K562 (cell line): ENCODE measurements around the gene BZW2. TPM values are rescaled to one million over a fixed set of nuclear protein-coding genes. Genes with fewer than 3 reads are reported as not detected.
A peak's percentile ranks its signal among the peaks of the same experiment; 100 is the strongest.

Source experiments
- ATF4 ChIP-seq: fragments of 450-650 bp; formaldehyde crosslinking; IDR thresholded peaks from 2 replicates; pipeline ENCODE4 v1.4.0; 2022; ENCODE audit warnings: mild to moderate bottlenecking, moderate library complexity
- CBX3 ChIP-seq, 2 experiments: IDR thresholded peaks; 1 replicate in 1 of 2; 2 replicates in 1 of 2; pipeline ENCODE4 v1.6.1; 2012; ENCODE audit warnings: inconsistent platforms in 2 of 2, low read length in 2 of 2, borderline replicate concordance in 1 of 2, control low read depth in 1 of 2
- DPF2 ChIP-seq: fragments of 450-650 bp; IDR thresholded peaks from 2 replicates; pipeline ENCODE4 v1.6.1; 2016
- E2F3 ChIP-seq: fragments of 250-450 bp; sonication (Bioruptor Pico); IDR thresholded peaks from 2 replicates; pipeline ENCODE4 v1.4.0; 2020; ENCODE audit warnings: mild to moderate bottlenecking
- E2F4 ChIP-seq: sonication (generic); formaldehyde crosslinking; IDR thresholded peaks from 2 replicates; pipeline ENCODE4 v1.8.0; 2022; ENCODE audit warnings: mild to moderate bottlenecking, low read depth, missing genetic modification reagents
- E2F5 ChIP-seq: sonication (generic); formaldehyde crosslinking; IDR thresholded peaks from 2 replicates; pipeline ENCODE4 v1.8.0; 2022; ENCODE audit warnings: mild to moderate bottlenecking, missing genetic modification reagents
- GABPB1 ChIP-seq: sonication (generic); formaldehyde crosslinking; IDR thresholded peaks from 2 replicates; pipeline ENCODE4 v1.8.0; 2022; ENCODE audit warnings: mild to moderate bottlenecking, missing genetic modification reagents
- HDAC2 ChIP-seq: fragments of 450-650 bp; IDR thresholded peaks from 2 replicates; pipeline ENCODE4 v1.6.1; 2016; ENCODE audit warnings: mild to moderate bottlenecking
- HMG20A ChIP-seq: fragments of 450-650 bp; formaldehyde crosslinking; conservative IDR thresholded peaks from 2 replicates; pipeline ENCODE4 v1.4.0; 2020; ENCODE audit warnings: mild to moderate bottlenecking, mixed read lengths
- KHSRP ChIP-seq: fragments of 450-650 bp; IDR thresholded peaks from 2 replicates; pipeline ENCODE4 v1.6.1; 2017
- MED1 ChIP-seq: sonication (generic); formaldehyde crosslinking; IDR thresholded peaks from 2 replicates; pipeline ENCODE4 v1.8.1; 2023; ENCODE audit warnings: missing genetic modification reagents, borderline replicate concordance
- POLR2AphosphoS2 ChIP-seq: IDR thresholded peaks from 2 replicates; pipeline ENCODE4 v1.6.1; 2012; ENCODE audit warnings: low read length, improper control_type of control experiment
- POLR2H ChIP-seq: IDR thresholded peaks from 2 replicates; pipeline ENCODE4 v1.6.1; 2016; ENCODE audit warnings: missing genetic modification characterization, low read depth, mild to moderate bottlenecking, control low read depth, missing compliant biosample characterization, moderate library complexity
- POLR3A ChIP-seq: IDR thresholded peaks from 2 replicates; pipeline ENCODE4 v1.6.1; 2011; ENCODE audit warnings: borderline replicate concordance, mild to moderate bottlenecking, moderate library complexity; ENCODE audit not compliant: insufficient read length, insufficient read depth; ENCODE audit errors: extremely low read depth
- RBM22 ChIP-seq: fragments of 200-400 bp; formaldehyde crosslinking; IDR thresholded peaks from 2 replicates; pipeline ENCODE4 v1.6.1; 2018; ENCODE audit warnings: low read length, low read depth; ENCODE audit not compliant: poor library complexity, severe bottlenecking
- U2AF1 ChIP-seq: fragments of 200-400 bp; formaldehyde crosslinking; optimal IDR thresholded peaks from 2 replicates; pipeline ENCODE3; 2017; ENCODE audit warnings: mild to moderate bottlenecking, low read depth, low read length, moderate library complexity
- ZNF445 ChIP-seq: fragments of 250-450 bp; sonication (Bioruptor Pico); IDR thresholded peaks from 2 replicates; pipeline ENCODE4 v1.4.0; 2020; ENCODE audit warnings: low read depth, mild to moderate bottlenecking, moderate library complexity
- polyA plus RNA-seq, 8 experiments: library from polyadenylated mRNA; depleted of rRNA in 4 of 8; stranded (reverse) in 5 of 8; unstranded in 3 of 8; fragments of >200 nt; fragmentation: Nextera tagmentation in 2 of 8; fragmentation: Illumina TruSeq in 1 of 8; extraction: Ambion mirVana in 2 of 8; extraction: Trizol in 1 of 8; gene quantifications; 2 replicates each; pipeline versions ENCODE4 v1.2.1 to v1.2.3, GENCODE V29; 2011 to 2014; ENCODE audit warnings: inconsistent platforms in 1 of 8, missing spikeins in 1 of 8
- total RNA-seq, 7 experiments: library from RNA; depleted of rRNA in 6 of 7; stranded (reverse); fragments of >200 nt in 6 of 7; fragmentation: Illumina TruSeq in 2 of 7; extraction: Trizol in 2 of 7; gene quantifications; 2 replicates each; pipeline versions ENCODE4 v1.2.1 to v1.2.3, GENCODE V29; 2011 to 2021; ENCODE audit warnings: low replicate concordance in 1 of 7

Gene BZW2
- total and polyA plus RNA-seq, 9 of the 15 experiments (the other 6 are each of a cell fraction or from before 2014, with no cell fraction given), result 140 to 316 (median 173) TPM

GRCh38 chr7:16668049-16668858, 22.3 kb downstream of the BZW2 start (continued):
- TF ChIP-seq E2F3 (CRISPR knock-in tag) (0 out of 2 replicates have a peak, but pooled peaks have one; percentile 26), MED1 (CRISPR knock-in tag) (no peak), RBM22 (no peak), E2F5 (CRISPR knock-in tag) (no peak), CBX3 (IDR thresholded peaks at IDR 0.05; ENCODE audit: borderline replicate concordance in 1 of 2, low read length in 2 of 2) (no peak), E2F4 (CRISPR knock-in tag) (no peak), DPF2 (peak; percentile 88), ZNF445 (CRISPR knock-in tag) (no peak), GABPB1 (CRISPR knock-in tag) (no peak), HDAC2 (peak; percentile 70; the same call in 1 of the 2 replicates), POLR2AphosphoS2 (no peak), HMG20A (CRISPR knock-in tag) (no peak), POLR2H (tag) (no peak), ATF4 (CRISPR knock-in tag) (no peak; the same call in 1 of the 2 replicates), POLR3A (no peak), KHSRP (no peak), U2AF1 (no peak)
